GM23338 (cell line): ENCODE data around the gene CDH4.

ENCODE experiments used
- EZH2 ChIP-seq: fragments of 200-600 bp; sonication (generic); IDR thresholded peaks from one replicate; pipeline ENCODE4 v1.8.0; 2017; ENCODE audit warnings: antibody characterized with exemption, mild to moderate bottlenecking, low read depth; ENCODE audit not compliant: unreplicated experiment
- EZH2phosphoT487 ChIP-seq: fragments of 200-600 bp; sonication (generic); IDR thresholded peaks from one replicate; pipeline ENCODE4 v1.8.1; 2018; ENCODE audit warnings: antibody characterized with exemption; ENCODE audit not compliant: unreplicated experiment
- POLR2AphosphoS5 ChIP-seq: IDR thresholded peaks from 2 replicates; pipeline ENCODE4 v1.6.1; 2016; ENCODE audit warnings: antibody characterized with exemption, low read depth
- TF ChIP-seq, protein P1 (sequence below), 2 experiments: fragments of 200-600 bp in 1 of 2; sonication (generic) in 1 of 2; conservative IDR thresholded peaks; 2 replicates each; pipeline versions ENCODE4 v1.5.1 to v1.6.1; 2016 to 2017; ENCODE audit warnings: antibody characterized with exemption in 2 of 2, low read depth in 2 of 2, mild to moderate bottlenecking in 2 of 2, moderate library complexity in 1 of 2
- TF ChIP-seq, protein P2 (sequence below): fragments of 250-450 bp; sonication (Bioruptor Pico); IDR thresholded peaks from 2 replicates; pipeline ENCODE4 v1.5.0; 2020; ENCODE audit warnings: mild to moderate bottlenecking, moderate library complexity

DNA sequence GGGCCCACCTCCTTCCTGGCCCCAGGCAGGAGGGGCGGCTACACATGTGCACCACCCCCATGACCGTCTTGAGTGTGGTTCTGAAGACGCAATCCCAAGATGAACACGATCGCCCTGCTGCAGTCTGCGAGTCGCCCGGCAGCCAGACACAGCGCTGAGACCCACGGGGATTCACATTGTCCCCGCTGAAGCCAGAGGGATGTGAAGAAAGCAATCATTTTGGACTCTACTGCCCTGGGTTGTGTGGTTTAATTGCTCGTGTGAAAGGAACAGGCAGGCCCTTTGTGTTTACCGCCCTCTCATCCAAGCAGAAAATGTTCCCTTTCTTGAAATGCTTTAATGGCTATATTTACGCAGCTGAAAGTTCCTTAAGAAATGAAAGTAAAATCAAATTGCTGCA lies 534.2 kb downstream of the CDH4 start:
- TF ChIP-seq, protein P1, sequence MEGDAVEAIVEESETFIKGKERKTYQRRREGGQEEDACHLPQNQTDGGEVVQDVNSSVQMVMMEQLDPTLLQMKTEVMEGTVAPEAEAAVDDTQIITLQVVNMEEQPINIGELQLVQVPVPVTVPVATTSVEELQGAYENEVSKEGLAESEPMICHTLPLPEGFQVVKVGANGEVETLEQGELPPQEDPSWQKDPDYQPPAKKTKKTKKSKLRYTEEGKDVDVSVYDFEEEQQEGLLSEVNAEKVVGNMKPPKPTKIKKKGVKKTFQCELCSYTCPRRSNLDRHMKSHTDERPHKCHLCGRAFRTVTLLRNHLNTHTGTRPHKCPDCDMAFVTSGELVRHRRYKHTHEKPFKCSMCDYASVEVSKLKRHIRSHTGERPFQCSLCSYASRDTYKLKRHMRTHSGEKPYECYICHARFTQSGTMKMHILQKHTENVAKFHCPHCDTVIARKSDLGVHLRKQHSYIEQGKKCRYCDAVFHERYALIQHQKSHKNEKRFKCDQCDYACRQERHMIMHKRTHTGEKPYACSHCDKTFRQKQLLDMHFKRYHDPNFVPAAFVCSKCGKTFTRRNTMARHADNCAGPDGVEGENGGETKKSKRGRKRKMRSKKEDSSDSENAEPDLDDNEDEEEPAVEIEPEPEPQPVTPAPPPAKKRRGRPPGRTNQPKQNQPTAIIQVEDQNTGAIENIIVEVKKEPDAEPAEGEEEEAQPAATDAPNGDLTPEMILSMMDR (conservative IDR thresholded peaks at IDR 0.05; ENCODE audit: low read depth in 2 of 2) = no peak
- TF ChIP-seq POLR2AphosphoS5 = no peak
- no peak for TF ChIP-seq EZH2phosphoT487
- TF ChIP-seq, protein P2, sequence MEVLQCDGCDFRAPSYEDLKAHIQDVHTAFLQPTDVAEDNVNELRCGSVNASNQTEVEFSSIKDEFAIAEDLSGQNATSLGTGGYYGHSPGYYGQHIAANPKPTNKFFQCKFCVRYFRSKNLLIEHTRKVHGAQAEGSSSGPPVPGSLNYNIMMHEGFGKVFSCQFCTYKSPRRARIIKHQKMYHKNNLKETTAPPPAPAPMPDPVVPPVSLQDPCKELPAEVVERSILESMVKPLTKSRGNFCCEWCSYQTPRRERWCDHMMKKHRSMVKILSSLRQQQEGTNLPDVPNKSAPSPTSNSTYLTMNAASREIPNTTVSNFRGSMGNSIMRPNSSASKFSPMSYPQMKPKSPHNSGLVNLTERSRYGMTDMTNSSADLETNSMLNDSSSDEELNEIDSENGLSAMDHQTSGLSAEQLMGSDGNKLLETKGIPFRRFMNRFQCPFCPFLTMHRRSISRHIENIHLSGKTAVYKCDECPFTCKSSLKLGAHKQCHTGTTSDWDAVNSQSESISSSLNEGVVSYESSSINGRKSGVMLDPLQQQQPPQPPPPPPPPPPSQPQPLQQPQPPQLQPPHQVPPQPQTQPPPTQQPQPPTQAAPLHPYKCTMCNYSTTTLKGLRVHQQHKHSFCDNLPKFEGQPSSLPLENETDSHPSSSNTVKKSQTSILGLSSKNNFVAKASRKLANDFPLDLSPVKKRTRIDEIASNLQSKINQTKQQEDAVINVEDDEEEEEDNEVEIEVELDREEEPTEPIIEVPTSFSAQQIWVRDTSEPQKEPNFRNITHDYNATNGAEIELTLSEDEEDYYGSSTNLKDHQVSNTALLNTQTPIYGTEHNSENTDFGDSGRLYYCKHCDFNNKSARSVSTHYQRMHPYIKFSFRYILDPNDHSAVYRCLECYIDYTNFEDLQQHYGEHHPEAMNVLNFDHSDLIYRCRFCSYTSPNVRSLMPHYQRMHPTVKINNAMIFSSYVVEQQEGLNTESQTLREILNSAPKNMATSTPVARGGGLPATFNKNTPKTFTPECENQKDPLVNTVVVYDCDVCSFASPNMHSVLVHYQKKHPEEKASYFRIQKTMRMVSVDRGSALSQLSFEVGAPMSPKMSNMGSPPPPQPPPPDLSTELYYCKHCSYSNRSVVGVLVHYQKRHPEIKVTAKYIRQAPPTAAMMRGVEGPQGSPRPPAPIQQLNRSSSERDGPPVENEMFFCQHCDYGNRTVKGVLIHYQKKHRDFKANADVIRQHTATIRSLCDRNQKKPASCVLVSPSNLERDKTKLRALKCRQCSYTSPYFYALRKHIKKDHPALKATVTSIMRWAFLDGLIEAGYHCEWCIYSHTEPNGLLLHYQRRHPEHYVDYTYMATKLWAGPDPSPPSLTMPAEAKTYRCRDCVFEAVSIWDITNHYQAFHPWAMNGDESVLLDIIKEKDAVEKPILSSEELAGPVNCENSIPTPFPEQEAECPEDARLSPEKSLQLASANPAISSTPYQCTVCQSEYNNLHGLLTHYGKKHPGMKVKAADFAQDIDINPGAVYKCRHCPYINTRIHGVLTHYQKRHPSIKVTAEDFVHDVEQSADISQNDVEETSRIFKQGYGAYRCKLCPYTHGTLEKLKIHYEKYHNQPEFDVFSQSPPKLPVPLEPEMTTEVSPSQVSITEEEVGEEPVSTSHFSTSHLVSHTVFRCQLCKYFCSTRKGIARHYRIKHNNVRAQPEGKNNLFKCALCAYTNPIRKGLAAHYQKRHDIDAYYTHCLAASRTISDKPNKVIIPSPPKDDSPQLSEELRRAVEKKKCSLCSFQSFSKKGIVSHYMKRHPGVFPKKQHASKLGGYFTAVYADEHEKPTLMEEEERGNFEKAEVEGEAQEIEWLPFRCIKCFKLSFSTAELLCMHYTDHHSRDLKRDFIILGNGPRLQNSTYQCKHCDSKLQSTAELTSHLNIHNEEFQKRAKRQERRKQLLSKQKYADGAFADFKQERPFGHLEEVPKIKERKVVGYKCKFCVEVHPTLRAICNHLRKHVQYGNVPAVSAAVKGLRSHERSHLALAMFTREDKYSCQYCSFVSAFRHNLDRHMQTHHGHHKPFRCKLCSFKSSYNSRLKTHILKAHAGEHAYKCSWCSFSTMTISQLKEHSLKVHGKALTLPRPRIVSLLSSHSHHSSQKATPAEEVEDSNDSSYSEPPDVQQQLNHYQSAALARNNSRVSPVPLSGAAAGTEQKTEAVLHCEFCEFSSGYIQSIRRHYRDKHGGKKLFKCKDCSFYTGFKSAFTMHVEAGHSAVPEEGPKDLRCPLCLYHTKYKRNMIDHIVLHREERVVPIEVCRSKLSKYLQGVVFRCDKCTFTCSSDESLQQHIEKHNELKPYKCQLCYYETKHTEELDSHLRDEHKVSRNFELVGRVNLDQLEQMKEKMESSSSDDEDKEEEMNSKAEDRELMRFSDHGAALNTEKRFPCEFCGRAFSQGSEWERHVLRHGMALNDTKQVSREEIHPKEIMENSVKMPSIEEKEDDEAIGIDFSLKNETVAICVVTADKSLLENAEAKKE (CRISPR knock-in tag) = no peak
- TF ChIP-seq EZH2 = no peak
